Left ventricle myocardium inferior (tissue), 1 donor: ENCODE data around the gene RHBDF1. TPM values are rescaled to one million over a fixed set of nuclear protein-coding genes. Genes with fewer than 3 reads are reported as not detected.

Experiments used
- DNase-seq: peaks from one replicate; pipeline ENCODE4 v3.0.0-alpha.2; 2020
- H3K27ac ChIP-seq: fragments of 200-600 bp; replicated peaks from 2 replicates; pipeline ENCODE4 v1.8.0; 2021
- H3K27me3 ChIP-seq: fragments of 200-600 bp; 2 replicates; pipeline ENCODE4 v1.8.0; 2021; ENCODE audit warnings: low read depth
- H3K36me3 ChIP-seq: fragments of 200-600 bp; 2 replicates; pipeline ENCODE4 v1.8.0; 2021
- H3K4me1 ChIP-seq: fragments of 200-600 bp; 2 replicates; pipeline ENCODE4 v1.8.0; 2021
- H3K4me3 ChIP-seq: fragments of 200-600 bp; 2 replicates; pipeline ENCODE4 v1.8.0; 2021; ENCODE audit warnings: mild to moderate bottlenecking, moderate library complexity
- H3K9me3 ChIP-seq: fragments of 200-600 bp; replicated peaks from 2 replicates; pipeline ENCODE4 v1.8.0; 2021
- intact Hi-C: fragments of 100-400 bp; cut with micrococcal nuclease; formaldehyde crosslinking; loops from one replicate; pipeline ENCODE4 v1.11.0; 2022
- total RNA-seq: library from RNA; stranded (reverse); fragmentation: NEBNext Ultra II Directional; extraction: Animal tissue kit (Norgen Biotek cat#: 25700); gene quantifications from one replicate; pipeline ENCODE4 v1.2.1, GENCODE V29; 2021
- TF ChIP-seq, protein P1 (sequence below): fragments of 200-600 bp; IDR thresholded peaks from 2 replicates; pipeline ENCODE4 v1.8.0; 2021; ENCODE audit warnings: antibody characterized with exemption, mild to moderate bottlenecking, borderline replicate concordance
- donor health status: DM: no; HTN: yes; CAD: no; lungs with severe emphysema.

RHBDF1 gene
- total RNA-seq, 1 donor from 2014 or later, result 24.4 TPM

DNA sequence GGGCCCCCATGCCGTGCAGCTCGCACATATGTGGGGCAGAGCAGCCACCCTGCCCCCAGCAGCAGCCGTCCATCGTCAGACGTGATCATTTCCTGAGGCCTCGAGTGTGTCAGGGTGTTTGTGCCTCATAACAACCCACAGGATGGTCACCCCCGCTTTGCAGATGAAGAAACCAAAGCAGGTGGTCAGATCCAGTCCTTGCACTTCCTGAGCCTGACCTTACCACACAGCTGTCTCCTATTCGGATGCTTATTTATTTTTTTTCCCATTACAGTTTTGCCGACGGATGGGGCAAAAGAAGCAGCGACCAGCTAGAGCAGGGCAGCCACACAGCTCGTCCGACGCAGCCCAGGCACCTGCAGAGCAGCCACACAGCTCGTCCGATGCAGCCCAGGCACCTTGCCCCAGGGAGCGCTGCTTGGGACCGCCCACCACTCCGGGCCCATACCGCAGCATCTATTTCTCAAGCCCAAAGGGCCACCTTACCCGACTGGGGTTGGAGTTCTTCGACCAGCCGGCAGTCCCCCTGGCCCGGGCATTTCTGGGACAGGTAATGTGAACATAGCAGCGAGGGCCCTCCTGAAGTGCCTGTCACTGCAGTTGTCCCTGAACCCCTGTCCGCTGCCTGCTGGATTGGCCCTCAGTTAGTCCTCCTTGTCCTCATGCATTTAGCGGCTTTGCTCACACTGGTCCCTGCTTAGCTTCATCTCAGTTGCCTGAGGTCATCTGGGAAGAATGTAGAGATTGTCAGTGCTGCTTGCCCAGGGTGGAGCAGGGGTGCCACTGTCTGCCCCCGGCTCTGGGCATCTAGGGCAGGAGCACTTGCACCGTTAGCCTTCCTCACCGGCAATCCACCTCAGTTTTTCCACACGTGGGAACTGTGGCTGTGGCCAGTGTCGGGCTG lies 7.0 kb upstream of the RHBDF1 start:
- Histone ChIP-seq H3K9me3 (no peaks in the 10 kb centered on the region), H3K36me3 (peaks cover 25% of the 10 kb centered on the region), H3K27me3 (no peaks in the 10 kb centered on the region), H3K27ac (peak overlapping the region; percentile 96), H3K4me1 (peaks cover 69% of the 10 kb centered on the region), H3K4me3 (peak overlapping the region; percentile 88)
- intact Hi-C loops, result no loop called here
- DNase-seq, result no peak
- TF ChIP-seq, protein P1, sequence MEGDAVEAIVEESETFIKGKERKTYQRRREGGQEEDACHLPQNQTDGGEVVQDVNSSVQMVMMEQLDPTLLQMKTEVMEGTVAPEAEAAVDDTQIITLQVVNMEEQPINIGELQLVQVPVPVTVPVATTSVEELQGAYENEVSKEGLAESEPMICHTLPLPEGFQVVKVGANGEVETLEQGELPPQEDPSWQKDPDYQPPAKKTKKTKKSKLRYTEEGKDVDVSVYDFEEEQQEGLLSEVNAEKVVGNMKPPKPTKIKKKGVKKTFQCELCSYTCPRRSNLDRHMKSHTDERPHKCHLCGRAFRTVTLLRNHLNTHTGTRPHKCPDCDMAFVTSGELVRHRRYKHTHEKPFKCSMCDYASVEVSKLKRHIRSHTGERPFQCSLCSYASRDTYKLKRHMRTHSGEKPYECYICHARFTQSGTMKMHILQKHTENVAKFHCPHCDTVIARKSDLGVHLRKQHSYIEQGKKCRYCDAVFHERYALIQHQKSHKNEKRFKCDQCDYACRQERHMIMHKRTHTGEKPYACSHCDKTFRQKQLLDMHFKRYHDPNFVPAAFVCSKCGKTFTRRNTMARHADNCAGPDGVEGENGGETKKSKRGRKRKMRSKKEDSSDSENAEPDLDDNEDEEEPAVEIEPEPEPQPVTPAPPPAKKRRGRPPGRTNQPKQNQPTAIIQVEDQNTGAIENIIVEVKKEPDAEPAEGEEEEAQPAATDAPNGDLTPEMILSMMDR, result no peak

GRCh38 chr16:78444-79150 lies 6.2 kb upstream of the RHBDF1 start:
- intact Hi-C loops, result no loop called here
- DNase-seq, result peak; percentile 43
- peaks cover 69% of the 10 kb centered on the region for H3K4me1 ChIP-seq
- no peaks in the 10 kb centered on the region for H3K9me3 ChIP-seq
- no peaks in the 10 kb centered on the region for H3K27me3 ChIP-seq
- H3K27ac ChIP-seq, result peak overlapping the region; percentile 96
- peaks cover 25% of the 10 kb centered on the region for H3K36me3 ChIP-seq
- TF ChIP-seq, protein P1, result no peak
- H3K4me3 ChIP-seq, result peak overlapping the region; percentile 88

DNA sequence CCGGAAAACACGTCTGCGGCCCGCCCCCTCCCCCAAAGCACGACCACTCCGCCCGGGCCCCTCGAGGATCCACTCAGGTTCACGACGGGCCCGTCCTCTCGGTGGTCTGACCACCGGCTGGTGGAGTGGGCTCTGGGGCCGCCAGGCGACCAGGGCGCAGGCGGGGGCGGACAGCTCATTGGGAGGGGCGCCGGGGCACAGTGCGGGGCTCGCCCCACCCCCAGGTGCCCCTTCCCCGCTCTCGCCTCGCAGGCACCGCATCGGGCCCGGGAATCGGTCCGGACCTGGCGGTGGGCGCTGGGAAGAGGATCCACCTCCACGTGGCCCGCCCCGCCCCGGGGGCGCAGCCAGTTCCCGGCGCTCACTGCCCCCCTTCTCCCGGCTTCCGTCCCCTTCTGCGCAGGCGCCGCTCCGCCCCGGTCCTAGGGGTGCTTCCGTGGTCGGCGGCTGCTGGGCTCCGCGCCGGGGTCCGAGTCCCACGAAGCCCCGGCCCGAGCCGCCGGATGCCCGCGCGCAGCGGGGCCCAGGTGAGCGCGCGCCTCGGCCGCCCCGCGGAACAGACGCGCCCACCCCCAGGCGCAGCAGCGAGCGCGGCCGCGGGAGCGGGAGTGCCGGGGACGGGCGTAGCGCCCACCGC lies 5.5 kb upstream of the RHBDF1 start, which contains the start of gene MPG:
Gene MPG (plus strand): TSS at position 419 of the 637 bp plus-strand sequence. CDS start 85 bp downstream, at position 504.
- TF ChIP-seq, protein P1, result no peak
- H3K36me3 ChIP-seq, result peaks cover 22% of the 10 kb centered on the region
- no peaks in the 10 kb centered on the region for H3K9me3 ChIP-seq
- intact Hi-C loops, result no loop called here
- peaks cover 73% of the 10 kb centered on the region for H3K4me1 ChIP-seq
- H3K27ac ChIP-seq, result peak within 1 kb of the TSS; percentile 96
- H3K27me3 ChIP-seq, result no peaks in the 10 kb centered on the region
- peak; percentile 91 for DNase-seq
- H3K4me3 ChIP-seq, result peak within 1 kb of the TSS; percentile 88

GRCh38 chr16:77273-77806 lies 4.9 kb upstream of the RHBDF1 start:
- H3K27ac ChIP-seq, result peak overlapping the region; percentile 96
- peaks cover 77% of the 10 kb centered on the region for H3K4me1 ChIP-seq
- H3K4me3 ChIP-seq, result peak overlapping the region; percentile 88
- intact Hi-C loops, result no loop called here
- H3K9me3 ChIP-seq, result no peaks in the 10 kb centered on the region
- TF ChIP-seq, protein P1, result no peak
- peaks cover 20% of the 10 kb centered on the region for H3K36me3 ChIP-seq
- no peaks in the 10 kb centered on the region for H3K27me3 ChIP-seq
- peak; percentile 67 for DNase-seq
